Stimulated activated CD4-positive, alpha-beta T cell treated with anti-CD3 and anti-CD28 coated beads, Interleukin-12 subunit alpha, Interleukin-12 subunit beta, amount 100 ng/mL, for 4 hours (primary cell): ENCODE data around the gene SAG.

Experiments used
- DNase-seq: peaks from one replicate; pipeline ENCODE4 v3.0.0-alpha.2; 2020

Gene SAG

GRCh38 chr2:233384811-233385488 lies 77.3 kb downstream of the SAG start:
- no peak for DNase-seq

- no peak for DNase-seq
Observed at GRCh38 chr2:233385489-233386044, 78.0 kb downstream of the SAG start.

GRCh38 chr2:233386382-233387041 lies 78.9 kb downstream of the SAG start:
- no peak for DNase-seq

GRCh38 chr2:233387225-233387624 lies 79.6 kb downstream of the SAG start:
- DNase-seq = no peak

GRCh38 chr2:233387667-233388528 lies 80.3 kb downstream of the SAG start:
- DNase-seq = no peak

GRCh38 chr2:233389601-233390125 lies 82.0 kb downstream of the SAG start:
- DNase-seq = no peak

- DNase-seq = no peak
Observed at GRCh38 chr2:233395687-233396086, 88.1 kb downstream of the SAG start.
